AG09309 (cell line): ENCODE results near the gene PSMG2.

Source experiments
- DNase-seq: peaks from one replicate; pipeline ENCODE4 v3.0.0-alpha.2; 2010; ENCODE audit warnings: low read depth
- H3K4me3 ChIP-seq: 2 replicates; pipeline ENCODE4 v1.5.1; 2011; ENCODE audit warnings: mild to moderate bottlenecking, low read depth, low read length, moderate library complexity; ENCODE audit not compliant: control insufficient read depth
- CTCF ChIP-seq: IDR thresholded peaks from 2 replicates; pipeline ENCODE4 v1.5.1; 2011; ENCODE audit warnings: mild to moderate bottlenecking, low read depth, low read length, inconsistent platforms; ENCODE audit not compliant: insufficient read depth, control insufficient read depth; ENCODE audit errors: missing control alignments

Gene PSMG2

GRCh38 chr18:12692206-12692605 lies 10.6 kb upstream of the PSMG2 start:
- no peak for DNase-seq
- TF ChIP-seq CTCF, result no peak
- H3K4me3 ChIP-seq, result no peak overlapping the region

DNA sequence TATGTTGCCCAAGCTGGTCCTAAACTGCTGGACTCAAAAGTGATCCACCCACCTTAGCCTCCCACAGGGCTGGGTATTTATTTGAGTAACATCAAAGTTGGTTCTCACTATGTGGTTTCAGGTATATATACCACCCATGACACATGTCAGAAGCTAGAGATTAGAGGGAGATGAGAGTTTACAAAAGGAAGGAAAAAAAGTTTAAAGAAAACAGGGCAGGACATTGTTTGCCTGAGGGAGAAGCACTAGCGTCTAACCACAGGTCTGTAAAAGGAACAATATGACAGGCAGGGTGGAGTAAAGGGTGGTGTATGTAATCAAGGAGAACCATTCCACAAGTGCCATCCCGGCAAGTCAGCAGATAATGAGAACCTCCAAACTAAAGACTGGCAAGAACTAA lies 8.8 kb upstream of the PSMG2 start:
- no peak for TF ChIP-seq CTCF
- no peak overlapping the region for H3K4me3 ChIP-seq
- no peak for DNase-seq

DNA sequence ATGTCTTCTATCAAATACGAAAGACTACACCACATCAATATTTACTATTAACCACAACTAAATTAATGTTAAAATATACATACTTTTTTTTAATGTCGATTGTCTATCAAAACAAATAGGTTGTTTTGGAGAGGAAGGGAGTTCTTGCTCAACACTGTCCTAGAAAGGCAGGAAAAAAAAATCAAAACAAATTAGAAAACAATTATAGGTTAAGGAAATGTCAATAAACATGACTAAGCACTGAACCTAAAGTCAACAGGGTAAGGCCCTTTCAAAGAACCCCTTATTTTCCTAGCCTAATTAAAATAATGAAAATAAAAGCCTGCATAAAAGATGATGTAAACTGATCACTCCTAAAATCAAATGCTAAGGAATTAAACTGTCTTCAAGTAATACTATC lies 3.1 kb upstream of the PSMG2 start:
- DNase-seq, result no peak
- no peak overlapping the region for H3K4me3 ChIP-seq
- TF ChIP-seq CTCF, result no peak

GRCh38 chr18:12701161-12701560 lies 1.7 kb upstream of the PSMG2 start:
- no peak for TF ChIP-seq CTCF
- DNase-seq, result no peak
- H3K4me3 ChIP-seq, result no peak overlapping the region

DNA sequence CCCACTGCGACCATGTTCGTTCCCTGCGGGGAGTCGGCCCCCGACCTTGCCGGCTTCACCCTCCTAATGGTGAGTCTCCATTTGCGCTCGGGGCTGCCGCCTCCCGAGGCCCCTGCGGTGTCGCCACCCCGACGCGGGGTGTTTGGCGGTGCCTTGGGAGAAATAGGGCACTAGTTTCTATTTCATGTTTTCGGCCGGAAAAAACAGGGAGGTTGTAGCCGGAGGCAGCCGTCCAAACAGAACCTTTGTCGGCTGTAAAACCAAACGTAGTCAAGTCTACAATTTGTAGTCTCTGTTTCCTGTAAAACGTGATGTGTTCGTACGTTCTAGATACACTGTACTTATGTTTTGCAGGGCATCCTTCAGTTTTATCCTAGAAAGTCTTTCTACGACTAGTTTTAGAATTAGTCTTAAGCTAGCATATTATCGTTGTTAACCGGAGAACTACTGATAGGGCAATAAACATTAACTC lies 290 bp downstream of the PSMG2 start:
- no peak for DNase-seq
- no peak for TF ChIP-seq CTCF
- peak overlapping the region; percentile 92 for H3K4me3 ChIP-seq

DNA sequence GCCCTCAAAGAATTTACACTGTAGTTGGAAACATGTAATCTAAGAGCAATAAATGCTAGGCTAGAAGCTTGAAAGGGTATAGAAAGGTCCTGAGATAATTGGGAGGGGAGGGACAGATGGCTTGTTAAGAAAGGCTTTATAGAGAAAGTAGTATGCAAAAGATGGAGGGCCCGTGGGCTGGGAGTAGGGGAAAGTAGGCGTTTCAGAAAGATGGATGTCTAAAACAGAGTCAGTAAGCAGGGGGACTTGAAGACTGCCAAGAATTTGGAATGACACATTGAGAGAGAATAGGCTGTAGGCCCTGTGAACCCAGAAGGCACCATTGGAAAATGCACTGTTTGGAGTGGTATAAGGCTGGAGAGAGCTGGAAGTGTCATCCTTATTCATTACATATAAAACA lies 822 bp downstream of the PSMG2 start:
- peak overlapping the region; percentile 92 for H3K4me3 ChIP-seq
- TF ChIP-seq CTCF, result no peak
- DNase-seq, result no peak

DNA sequence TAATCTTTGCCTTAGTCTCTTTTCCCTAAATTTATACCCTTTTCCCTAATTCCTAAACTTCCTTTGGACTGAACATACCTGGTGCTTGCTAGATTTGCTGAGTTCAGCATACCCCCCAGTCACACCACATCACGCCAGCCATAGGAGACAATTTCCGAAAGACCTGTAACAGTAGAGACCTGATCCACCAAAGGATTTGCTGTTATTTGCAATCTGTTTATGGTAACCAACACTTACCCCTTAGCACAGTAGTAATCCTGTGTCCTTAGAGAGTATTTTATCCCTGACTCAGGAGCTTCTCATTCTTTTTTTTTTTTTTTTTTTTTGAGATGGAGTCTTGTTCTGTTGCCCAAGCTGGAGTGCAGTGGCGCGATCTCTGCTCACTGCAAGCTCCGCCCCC lies 8.6 kb downstream of the PSMG2 start:
- DNase-seq, result no peak
- TF ChIP-seq CTCF, result no peak
- H3K4me3 ChIP-seq, result no peak overlapping the region
